Lower leg skin (tissue), 3 donors: ENCODE data around the gene RBM44.

Experiments used
- CTCF ChIP-seq, 3 donors: fragments of 450-650 bp; IDR thresholded peaks; one replicate each; pipeline ENCODE4 v1.5.1; 2016; ENCODE audit warnings: antibody characterized with exemption in 3 of 3, mild to moderate bottlenecking in 3 of 3, moderate library complexity in 2 of 3
- POLR2A ChIP-seq, 2 donors: fragments of 450-650 bp; IDR thresholded peaks; one replicate each; pipeline ENCODE4 v1.6.1; 2016 to 2017; ENCODE audit warnings: antibody characterized with exemption in 2 of 2, mild to moderate bottlenecking in 1 of 2, moderate library complexity in 1 of 2

- no peak for TF ChIP-seq CTCF (IDR thresholded peaks at IDR 0.05)
- no peak for TF ChIP-seq POLR2A (IDR thresholded peaks at IDR 0.05)
Measured at GRCh38 chr2:237824085-237824484, 25.5 kb downstream of the RBM44 start.
